ENCODE data around the gene ARHGAP42.

DNA sequence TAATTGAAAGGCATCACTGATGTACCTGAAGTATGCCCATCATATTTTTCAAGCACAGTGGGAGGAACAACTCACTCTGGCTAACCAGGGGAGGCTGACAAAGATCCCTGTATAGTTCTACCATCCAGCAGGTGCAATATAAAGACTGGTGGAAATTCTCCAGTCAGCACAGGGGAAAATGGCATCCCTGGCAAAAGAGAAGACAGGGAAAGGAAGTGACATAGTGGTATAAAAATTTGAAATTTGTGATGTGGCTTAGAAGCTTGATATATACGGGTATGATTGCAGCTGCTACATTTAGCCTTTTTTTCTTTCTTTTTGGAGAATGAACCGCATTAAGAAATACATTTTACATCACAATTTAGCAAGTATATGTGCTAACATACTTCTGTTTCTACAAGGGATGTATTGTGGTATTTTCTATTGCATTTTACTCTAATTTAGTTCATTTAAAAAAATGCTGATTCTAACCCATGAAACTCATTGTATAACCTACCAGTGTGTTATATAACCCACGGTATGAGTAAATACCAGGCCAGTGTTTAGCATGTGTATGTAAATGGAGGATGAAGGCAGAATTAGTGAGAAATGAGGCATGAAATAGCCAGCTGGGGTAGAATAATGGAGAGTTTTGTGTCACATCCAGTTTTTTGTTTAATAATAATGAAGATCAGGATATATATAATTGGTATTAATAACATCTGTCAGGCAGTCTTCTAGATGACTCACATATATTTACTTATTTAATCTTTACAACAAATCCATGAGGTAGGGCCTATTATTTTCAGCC is 186.1 kb downstream of the ARHGAP42 start:
- TF ChIP-seq POLR2A (IDR thresholded peaks at IDR 0.05; ENCODE audit: low read depth, low read length), result no peak
- TF ChIP-seq POLR2AphosphoS5 (IDR thresholded peaks at IDR 0.05; ENCODE audit: low read depth, low read length), result no peak

Data from GM12892 (cell line).